Heart right ventricle (tissue), 16 donors: ENCODE measurements around the gene VNN1. TPM values are rescaled to one million over a fixed set of nuclear protein-coding genes. Genes with fewer than 3 reads are reported as not detected.

ENCODE experiments used
- ATAC-seq, 8 donors: fragments of 200-7000 bp; cut with Tn5 transposase; one replicate each; pipeline ENCODE4 v1.9.1; 2020; ENCODE audit warnings: mild to moderate bottlenecking in 8 of 8, moderate library complexity in 8 of 8, moderate number of reproducible peaks in 1 of 8
- DNase-seq, 2 donors: peaks; one replicate each; pipeline ENCODE4 v3.0.0-alpha.2; 2020
- H3K27ac ChIP-seq, 10 donors: fragments of 200-600 bp; sonication (generic) in 2 of 10; one replicate each; pipeline versions ENCODE4 v1.5.0 to v1.8.0; 2020 to 2022; ENCODE audit warnings: mild to moderate bottlenecking in 3 of 10
- H3K27me3 ChIP-seq, 7 donors: fragments of 200-600 bp; one replicate each; pipeline ENCODE4 v1.8.0; 2021 to 2022; ENCODE audit warnings: mild to moderate bottlenecking in 2 of 7
- H3K36me3 ChIP-seq, 9 donors: fragments of 200-600 bp; sonication (generic) in 1 of 9; one replicate each; pipeline versions ENCODE4 v1.5.0 to v1.8.0; 2020 to 2022; ENCODE audit warnings: mild to moderate bottlenecking in 2 of 9
- H3K4me1 ChIP-seq, 9 donors: fragments of 200-600 bp; sonication (generic) in 1 of 9; one replicate each; pipeline versions ENCODE4 v1.5.0 to v1.8.0; 2020 to 2022; ENCODE audit warnings: mild to moderate bottlenecking in 4 of 9
- H3K4me3 ChIP-seq, 10 donors: fragments of 200-600 bp; sonication (generic) in 2 of 10; one replicate each; pipeline versions ENCODE4 v1.5.0 to v1.8.0; 2020 to 2022; ENCODE audit warnings: mild to moderate bottlenecking in 7 of 10, moderate library complexity in 2 of 10
- H3K9me3 ChIP-seq, 11 donors: fragments of 200-600 bp in 10 of 11; sonication (generic) in 2 of 11; one replicate each; pipeline versions ENCODE4 v1.5.0 to v1.8.0; 2013 to 2022; ENCODE audit warnings: mild to moderate bottlenecking in 2 of 11, control low read depth in 1 of 11, moderate library complexity in 1 of 11
- WGBS, 2 donors: extraction: QIAGEN DNeasy Blood & Tissue Kit; methylation state at CpG; one replicate each; pipeline ENCODE4 v1.1.7; 2013; ENCODE audit warnings: inconsistent platforms in 1 of 2; 5-methylcytosine and 5-hydroxymethylcytosine counted together
- intact Hi-C, 10 donors: fragments of 100-400 bp; cut with DNase I; formaldehyde crosslinking; loops; one replicate each; pipeline versions ENCODE4 v1.11.1 to v1.14.2; 2022
- polyA plus RNA-seq, 2 donors: library from polyadenylated mRNA; stranded (reverse); fragments of 200-250 nt; gene quantifications; one replicate each; pipeline ENCODE4 v1.2.3, GENCODE V29; 2013
- total RNA-seq, 10 donors: library from RNA; stranded (reverse); fragmentation: NEBNext Ultra II Directional in 3 of 10; extraction: Animal tissue kit (Norgen Biotek cat#: 25700) in 3 of 10; gene quantifications; one replicate each; pipeline versions ENCODE4 v1.2.1 to v1.2.4, GENCODE V29; 2021 to 2023
- TF ChIP-seq, protein P1 (sequence below), 9 donors: fragments of 200-600 bp; sonication (generic) in 2 of 9; IDR thresholded peaks; one replicate each; pipeline versions ENCODE4 v1.5.0 to v1.8.0; 2021 to 2022; ENCODE audit warnings: antibody characterized with exemption in 9 of 9, mild to moderate bottlenecking in 5 of 9, moderate library complexity in 1 of 9
- donor health status: Arrhythmogenic right ventricular cardiomyopathy.
- donor health status: ischemic (EF 13 %, LVEDD 7.1; RV severe dilation, severe dysfunction).
- donor health status: healthy with polysubstance abuse.
- donor health status: DM: no; HTN: yes; CAD: no.
- donor health status: DM: no; HTN: no; CAD: no.
- donor health status: ischemic (EF 25% LVEDD 6.9; RV normal size, moderate dysfunction).
- donor health status: ischemic (EF 25% LVEDD 5.7; RV mildly dilated, moderate dysfunction).
- donor health status: healthy.
- donor health status: DM: yes; HTN: yes; CAD: no.
- donor health status: Ischemic cardiomyopathy.
- donor health status: ischemic (EF 35%, LVEDD 5.7; RV mildly dilated, moderate dysfunction).
- donor health status: nonischemic (EF 11% LVEDD 7.7; RV severe dilation, severe dysfunction).
- donor health status: DM: yes; HTN: yes; CAD: no.
- donor health status: PGD.
- donor health status: ischemic (EF 29% LVEDD 5.4; RV normal size, mild dysfunction).
- donor health status: nonischemic (EF 23%, LVEDD 6.1; RV moderate dilation, normal function).

Gene VNN1
- total and polyA plus RNA-seq, 12 donors, result 0.09 to 2.0 (median 0.34) TPM

DNA sequence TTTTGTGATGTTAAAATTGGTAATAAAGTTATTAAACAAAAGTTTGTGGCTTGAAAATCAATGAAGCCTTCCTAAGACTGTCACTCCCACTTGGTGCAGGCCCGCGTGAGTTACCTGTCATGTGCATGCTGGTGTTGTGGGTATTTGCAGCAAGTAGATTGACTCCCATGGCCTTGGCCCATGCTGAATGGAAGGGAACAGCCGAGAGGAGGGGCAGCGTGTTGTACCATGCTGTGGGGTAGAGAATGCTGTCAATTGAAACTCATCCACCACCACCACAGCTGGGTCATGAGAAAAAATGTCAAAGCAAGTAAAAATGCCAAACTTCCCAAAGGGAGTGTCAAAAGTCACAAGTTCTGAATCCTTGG is 12.7 kb upstream of the VNN1 start:
- Histone ChIP-seq H3K36me3 (no peaks in the 10 kb centered on the region), H3K9me3 (no peaks in the 10 kb centered on the region), H3K4me1 (peaks cover 0 to 6% (median 0%) of the 10 kb centered on the region in 9 donors), H3K27me3 (no peaks in the 10 kb centered on the region), H3K27ac (no peak overlapping the region), H3K4me3 (no peak overlapping the region)
- TF ChIP-seq, protein P1, sequence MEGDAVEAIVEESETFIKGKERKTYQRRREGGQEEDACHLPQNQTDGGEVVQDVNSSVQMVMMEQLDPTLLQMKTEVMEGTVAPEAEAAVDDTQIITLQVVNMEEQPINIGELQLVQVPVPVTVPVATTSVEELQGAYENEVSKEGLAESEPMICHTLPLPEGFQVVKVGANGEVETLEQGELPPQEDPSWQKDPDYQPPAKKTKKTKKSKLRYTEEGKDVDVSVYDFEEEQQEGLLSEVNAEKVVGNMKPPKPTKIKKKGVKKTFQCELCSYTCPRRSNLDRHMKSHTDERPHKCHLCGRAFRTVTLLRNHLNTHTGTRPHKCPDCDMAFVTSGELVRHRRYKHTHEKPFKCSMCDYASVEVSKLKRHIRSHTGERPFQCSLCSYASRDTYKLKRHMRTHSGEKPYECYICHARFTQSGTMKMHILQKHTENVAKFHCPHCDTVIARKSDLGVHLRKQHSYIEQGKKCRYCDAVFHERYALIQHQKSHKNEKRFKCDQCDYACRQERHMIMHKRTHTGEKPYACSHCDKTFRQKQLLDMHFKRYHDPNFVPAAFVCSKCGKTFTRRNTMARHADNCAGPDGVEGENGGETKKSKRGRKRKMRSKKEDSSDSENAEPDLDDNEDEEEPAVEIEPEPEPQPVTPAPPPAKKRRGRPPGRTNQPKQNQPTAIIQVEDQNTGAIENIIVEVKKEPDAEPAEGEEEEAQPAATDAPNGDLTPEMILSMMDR (IDR thresholded peaks at IDR 0.05), result no peak
- ATAC-seq, result no peak
- no peak for DNase-seq
- intact Hi-C loops, result no loop called here
- 85% methylated on average over 4 of the region's 4 CpGs for WGBS, 2 donors

- Histone ChIP-seq H3K27ac (no peak overlapping the region), H3K9me3 (no peaks in the 10 kb centered on the region), H3K36me3 (no peaks in the 10 kb centered on the region), H3K4me1 (peaks cover 0 to 6% (median 0%) of the 10 kb centered on the region in 9 donors), H3K4me3 (no peak overlapping the region), H3K27me3 (no peaks in the 10 kb centered on the region)
- intact Hi-C loops, result no loop called here
- 72 to 80% methylated on average over 6 of the region's 6 CpGs for WGBS, 2 donors
- ATAC-seq (no peak), DNase-seq (no peak)
- TF ChIP-seq, protein P1 (IDR thresholded peaks at IDR 0.05), result no peak
Observed at GRCh38 chr6:132725947-132726607, 12.2 kb upstream of the VNN1 start.

DNA sequence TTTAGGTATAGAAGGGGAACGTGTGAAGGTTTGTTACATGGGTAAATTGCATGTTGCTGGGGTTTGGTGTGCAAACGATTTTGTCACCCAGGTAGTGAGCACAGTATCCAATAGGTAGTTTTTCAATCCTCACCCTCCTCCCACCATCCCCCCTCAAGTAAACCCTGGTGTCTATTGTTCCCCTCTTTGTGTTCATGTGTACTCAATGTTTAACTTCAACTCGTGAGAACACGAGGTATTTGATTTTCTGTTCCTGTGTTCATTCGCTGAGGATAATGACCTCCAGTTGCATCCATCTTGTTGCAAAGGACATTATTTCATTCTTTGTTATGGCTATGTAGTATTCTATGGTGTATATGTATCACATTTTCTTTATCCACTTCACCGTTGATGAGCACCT is 11.6 kb upstream of the VNN1 start:
- intact Hi-C loops, result no loop called here
- Histone ChIP-seq H3K27ac (no peak overlapping the region), H3K27me3 (no peaks in the 10 kb centered on the region), H3K9me3 (no peaks in the 10 kb centered on the region), H3K4me1 (peaks cover 0 to under 1% (median 0%) of the 10 kb centered on the region in 9 donors), H3K36me3 (no peaks in the 10 kb centered on the region), H3K4me3 (no peak overlapping the region)
- ATAC-seq, result no peak
- no peak for DNase-seq
- TF ChIP-seq, protein P1 (IDR thresholded peaks at IDR 0.05), result no peak
- WGBS, 2 donors, result 93% methylated on average over 6 of the region's 6 CpGs

GRCh38 chr6:132719736-132720448 is 6.0 kb upstream of the VNN1 start:
- peaks cover 0 to 3% (median 0%) of the 10 kb centered on the region in 9 donors for H3K4me1 ChIP-seq
- WGBS, 2 donors, result 93 to 94% methylated on average over 10 of the region's 10 CpGs
- TF ChIP-seq, protein P1 (IDR thresholded peaks at IDR 0.05), result no peak

More at GRCh38 chr6:132719736-132720448, 6.0 kb upstream of the VNN1 start:
- Histone ChIP-seq H3K27ac (no peak overlapping the region), H3K9me3 (no peaks in the 10 kb centered on the region), H3K4me3 (no peak overlapping the region), H3K27me3 (peaks cover 0 to 7% (median 0%) of the 10 kb centered on the region in 7 donors), H3K36me3 (no peaks in the 10 kb centered on the region)
- ATAC-seq, result no peak
- intact Hi-C loops, result no loop called here
- DNase-seq, result no peak
